Measurements from ENCODE around the gene PLEKHA7.
"Not testable (repeated sequence)": the region's sequence is repeated elsewhere in the genome, so short reads cannot be mapped to it uniquely, and the experiment has no call there.

The PLEKHA7 gene

GRCh38 chr11:16874275-16874975 is 139.8 kb downstream of the PLEKHA7 start:
- DNase-seq = no peak

- DNase-seq = no peak
These were observed 140.9 kb downstream of the PLEKHA7 start for GRCh38 chr11:16873289-16873688.

GRCh38 chr11:16871368-16871767 is 142.8 kb downstream of the PLEKHA7 start:
- no peak for DNase-seq

- no peak for DNase-seq
These were observed 147.1 kb downstream of the PLEKHA7 start for GRCh38 chr11:16867097-16867496.

- not testable (repeated sequence) for DNase-seq
These were observed 149.8 kb downstream of the PLEKHA7 start for GRCh38 chr11:16864428-16864827.

- DNase-seq = no peak
These were observed 150.8 kb downstream of the PLEKHA7 start for GRCh38 chr11:16863389-16863788.

- no peak for DNase-seq
These were observed 151.5 kb downstream of the PLEKHA7 start for GRCh38 chr11:16862726-16863125.

GRCh38 chr11:16861862-16862261 is 152.4 kb downstream of the PLEKHA7 start:
- DNase-seq = peak in 1 of 2 experiments; percentile 25

- DNase-seq = no peak
These were observed 153.6 kb downstream of the PLEKHA7 start for GRCh38 chr11:16860617-16861016.

GRCh38 chr11:16859651-16860050 is 154.6 kb downstream of the PLEKHA7 start:
- DNase-seq = no peak

- DNase-seq = no peak
These were observed 157.0 kb downstream of the PLEKHA7 start for GRCh38 chr11:16857186-16857585.

GRCh38 chr11:16856022-16856471 is 158.2 kb downstream of the PLEKHA7 start:
- DNase-seq = no peak

GRCh38 chr11:16854979-16855378 is 159.2 kb downstream of the PLEKHA7 start:
- no peak for DNase-seq

GRCh38 chr11:16853859-16854258 is 160.4 kb downstream of the PLEKHA7 start:
- DNase-seq = no peak

GRCh38 chr11:16853266-16853665 is 160.9 kb downstream of the PLEKHA7 start:
- no peak for DNase-seq

- no peak for DNase-seq
These were observed 167.9 kb downstream of the PLEKHA7 start for GRCh38 chr11:16846305-16846704.

GRCh38 chr11:16844268-16844771 is 169.9 kb downstream of the PLEKHA7 start:
- DNase-seq = no peak

GRCh38 chr11:16843294-16843693 is 170.9 kb downstream of the PLEKHA7 start:
- DNase-seq = no peak

GRCh38 chr11:16841984-16842383 is 172.2 kb downstream of the PLEKHA7 start:
- DNase-seq = no peak

- DNase-seq = no peak
These were observed 172.7 kb downstream of the PLEKHA7 start for GRCh38 chr11:16841481-16841880.

- DNase-seq = no peak
These were observed 173.3 kb downstream of the PLEKHA7 start for GRCh38 chr11:16840951-16841350.

- DNase-seq = no peak
These were observed 174.4 kb downstream of the PLEKHA7 start for GRCh38 chr11:16839821-16840220.

GRCh38 chr11:16834384-16834783 is 179.8 kb downstream of the PLEKHA7 start:
- DNase-seq = no peak

- no peak for DNase-seq
These were observed 181.2 kb downstream of the PLEKHA7 start for GRCh38 chr11:16833026-16833425.

- no peak for DNase-seq
These were observed 182.0 kb downstream of the PLEKHA7 start for GRCh38 chr11:16832193-16832539.
